ENCODE data around the gene ACADL.

ACADL gene

DNA sequence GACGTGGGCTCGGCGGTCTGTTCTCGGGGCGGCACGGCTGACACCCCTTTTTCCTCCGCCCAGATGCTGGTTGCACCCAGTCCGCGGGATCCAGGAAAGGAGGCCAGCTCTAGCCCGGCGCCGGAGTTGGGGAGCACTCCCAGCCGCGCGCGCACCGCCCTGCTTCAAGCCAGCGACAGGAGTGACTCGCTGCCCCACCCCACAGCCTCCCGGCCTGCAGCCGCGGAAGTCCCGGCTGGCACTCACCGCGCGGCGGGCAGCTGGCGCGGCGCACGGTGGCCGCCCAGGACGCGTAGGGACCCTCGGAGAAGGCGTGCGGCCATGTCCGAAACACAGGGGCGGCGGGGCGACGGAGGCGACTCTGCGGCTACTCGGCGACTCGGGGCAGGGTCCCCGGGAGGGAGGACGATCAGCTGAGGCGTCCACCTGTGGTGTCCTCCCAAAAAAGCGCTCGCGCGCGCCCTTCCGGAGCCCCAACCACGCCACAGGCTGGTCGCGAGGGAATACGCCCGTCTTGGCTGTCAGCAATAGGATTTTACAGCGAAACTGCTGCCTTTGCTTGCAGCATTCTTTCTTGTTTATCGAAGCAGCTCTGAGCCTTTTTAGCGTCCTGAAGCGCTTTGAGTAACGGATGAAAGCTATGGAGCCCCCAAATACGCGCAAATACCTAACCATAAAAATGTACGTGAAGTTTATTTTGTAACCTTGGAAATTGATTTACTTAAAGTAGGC, at the start of gene ACADL:
ACADL (minus strand) TSS at position 507 of the 732 bp plus-strand sequence; CDS start at position 323, 184 bp downstream.
- in situ Hi-C loops (cut with HindIII; ENCODE audit: low pct_unique_long_range_greater_than_20kb, low sequenced_read_pairs) = no loop called here
- TF ChIP-seq JUND (IDR thresholded peaks at IDR 0.05; ENCODE audit: low read depth) = no peak
- no peak for DNase-seq (ENCODE audit: low read depth in 1 of 2, low spot score in 1 of 2)

- in situ Hi-C loops (cut with HindIII; ENCODE audit: low pct_unique_long_range_greater_than_20kb, low sequenced_read_pairs) = no loop called here
- DNase-seq (ENCODE audit: low read depth in 1 of 2, low spot score in 1 of 2) = no peak
- no peak for TF ChIP-seq JUND (IDR thresholded peaks at IDR 0.05; ENCODE audit: low read depth)
Observed at GRCh38 chr2:210271300-210271699, 46.1 kb upstream of the ACADL start.

- in situ Hi-C loops (cut with HindIII; ENCODE audit: low pct_unique_long_range_greater_than_20kb, low sequenced_read_pairs) = no loop called here
- TF ChIP-seq JUND (IDR thresholded peaks at IDR 0.05; ENCODE audit: low read depth) = no peak
- no peak for DNase-seq (ENCODE audit: low read depth in 1 of 2, low spot score in 1 of 2)
Observed at GRCh38 chr2:210269148-210269547, 43.9 kb upstream of the ACADL start.

GRCh38 chr2:210268281-210268680, 43.0 kb upstream of the ACADL start:
- no peak for DNase-seq (ENCODE audit: low read depth in 1 of 2, low spot score in 1 of 2)
- in situ Hi-C loops (cut with HindIII; ENCODE audit: low pct_unique_long_range_greater_than_20kb, low sequenced_read_pairs) = no loop called here
- TF ChIP-seq JUND (IDR thresholded peaks at IDR 0.05; ENCODE audit: low read depth) = no peak

DNA sequence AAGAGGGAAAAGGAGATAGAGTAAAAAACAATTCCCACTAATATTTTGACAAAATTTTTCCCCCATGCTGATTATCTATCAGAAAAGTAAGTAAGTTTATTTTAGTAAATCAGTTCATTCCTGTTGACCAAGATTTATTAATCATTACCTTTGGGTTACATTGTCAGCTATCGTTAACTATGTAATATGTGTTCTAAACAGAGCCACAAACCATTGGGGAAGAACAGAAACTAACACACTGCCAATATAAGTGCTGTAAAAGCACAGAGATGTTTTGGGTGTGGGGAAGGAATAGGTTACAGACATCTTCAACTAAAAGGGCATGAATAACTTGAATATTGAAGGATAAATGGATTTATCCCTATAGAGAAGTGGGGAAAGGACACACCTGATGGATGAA, 42.5 kb upstream of the ACADL start:
- in situ Hi-C loops (cut with HindIII; ENCODE audit: low pct_unique_long_range_greater_than_20kb, low sequenced_read_pairs) = no loop called here
- no peak for TF ChIP-seq JUND (IDR thresholded peaks at IDR 0.05; ENCODE audit: low read depth)
- no peak for DNase-seq (ENCODE audit: low read depth in 1 of 2, low spot score in 1 of 2)

- no peak for DNase-seq (ENCODE audit: low read depth in 1 of 2, low spot score in 1 of 2)
- no peak for TF ChIP-seq JUND (IDR thresholded peaks at IDR 0.05; ENCODE audit: low read depth)
- in situ Hi-C loops (cut with HindIII; ENCODE audit: low pct_unique_long_range_greater_than_20kb, low sequenced_read_pairs) = no loop called here
Observed at GRCh38 chr2:210264282-210264681, 39.0 kb upstream of the ACADL start.

DNA sequence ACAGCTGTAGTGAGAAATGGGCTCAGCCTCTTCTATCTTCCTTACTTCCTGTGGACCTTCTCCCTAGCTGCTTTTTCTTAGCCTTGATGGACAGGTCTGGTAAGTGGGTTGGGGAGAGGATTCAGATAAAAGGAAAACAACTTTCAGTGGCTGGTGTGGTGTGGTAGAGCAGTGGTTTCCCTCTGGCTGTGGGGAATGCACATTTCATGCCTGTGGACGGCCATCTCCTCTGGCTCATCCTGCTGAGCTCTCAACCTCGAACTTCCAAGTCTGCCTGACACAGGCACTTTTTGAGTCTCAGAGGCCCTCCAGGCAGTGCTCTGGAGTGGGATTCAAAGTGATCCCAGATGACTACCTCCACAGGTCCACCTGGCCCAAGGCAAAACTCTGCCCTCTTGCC, 38.6 kb upstream of the ACADL start:
- no peak for TF ChIP-seq JUND (IDR thresholded peaks at IDR 0.05; ENCODE audit: low read depth)
- in situ Hi-C loops (cut with HindIII; ENCODE audit: low pct_unique_long_range_greater_than_20kb, low sequenced_read_pairs) = no loop called here

GRCh38 chr2:210262036-210262435, 36.8 kb upstream of the ACADL start:
- no peak for TF ChIP-seq JUND (IDR thresholded peaks at IDR 0.05; ENCODE audit: low read depth)
- in situ Hi-C loops (cut with HindIII; ENCODE audit: low pct_unique_long_range_greater_than_20kb, low sequenced_read_pairs) = no loop called here
- DNase-seq (ENCODE audit: low read depth in 1 of 2, low spot score in 1 of 2) = no peak

More for the DNA sequence above, 38.6 kb upstream of the ACADL start:
- no peak for DNase-seq (ENCODE audit: low read depth in 1 of 2, low spot score in 1 of 2)

- no peak for TF ChIP-seq JUND (IDR thresholded peaks at IDR 0.05; ENCODE audit: low read depth)
- DNase-seq (ENCODE audit: low read depth in 1 of 2, low spot score in 1 of 2) = no peak
- in situ Hi-C loops (cut with HindIII; ENCODE audit: low pct_unique_long_range_greater_than_20kb, low sequenced_read_pairs) = no loop called here
Observed at GRCh38 chr2:210259687-210260086, 34.4 kb upstream of the ACADL start.

DNA sequence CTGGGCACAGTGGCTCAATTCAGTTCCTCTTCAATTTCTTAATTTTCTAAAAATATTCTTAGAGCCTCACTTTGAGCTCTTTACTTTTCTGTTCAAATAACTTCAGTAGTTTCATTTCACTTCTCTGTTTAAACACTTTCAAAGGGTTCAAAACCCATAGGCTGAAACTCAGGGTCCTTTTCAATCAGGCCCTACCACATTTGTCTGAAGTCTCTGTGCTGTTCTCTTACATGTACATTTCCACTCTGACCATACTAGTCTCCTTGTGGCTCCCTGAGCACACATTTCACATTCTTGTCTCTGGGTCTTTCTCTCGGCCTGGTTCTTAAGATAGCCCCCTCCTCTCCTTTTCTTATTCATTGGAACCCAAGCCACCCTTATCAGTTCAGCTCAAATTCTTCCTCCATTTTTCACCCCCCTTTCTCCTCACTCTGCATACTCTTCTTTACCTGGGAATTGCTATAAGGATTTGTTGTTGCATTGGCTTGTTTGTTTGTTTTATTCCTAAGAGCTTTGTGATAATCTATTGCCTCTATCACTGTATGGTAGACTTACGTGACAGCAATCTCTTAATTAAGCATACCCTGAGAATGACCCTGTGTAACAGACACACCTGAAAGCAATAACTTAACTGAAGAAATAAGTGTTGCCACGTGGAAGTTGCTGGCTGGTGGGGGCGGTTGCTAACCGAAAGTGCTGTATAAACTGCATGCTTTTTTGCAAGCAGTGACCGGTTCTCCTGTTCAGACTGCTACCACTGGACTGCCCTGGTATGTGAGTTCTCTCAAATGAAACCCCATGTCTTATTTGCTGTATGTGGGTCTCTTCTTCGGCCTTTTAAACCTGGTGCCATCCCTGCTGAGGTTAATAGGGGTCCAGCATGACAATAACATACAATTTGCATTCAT, 27.7 kb upstream of the ACADL start:
- DNase-seq (ENCODE audit: low read depth in 1 of 2, low spot score in 1 of 2) = no peak
- TF ChIP-seq JUND (IDR thresholded peaks at IDR 0.05; ENCODE audit: low read depth) = no peak
- in situ Hi-C loops (cut with HindIII; ENCODE audit: low pct_unique_long_range_greater_than_20kb, low sequenced_read_pairs) = no loop called here

DNA sequence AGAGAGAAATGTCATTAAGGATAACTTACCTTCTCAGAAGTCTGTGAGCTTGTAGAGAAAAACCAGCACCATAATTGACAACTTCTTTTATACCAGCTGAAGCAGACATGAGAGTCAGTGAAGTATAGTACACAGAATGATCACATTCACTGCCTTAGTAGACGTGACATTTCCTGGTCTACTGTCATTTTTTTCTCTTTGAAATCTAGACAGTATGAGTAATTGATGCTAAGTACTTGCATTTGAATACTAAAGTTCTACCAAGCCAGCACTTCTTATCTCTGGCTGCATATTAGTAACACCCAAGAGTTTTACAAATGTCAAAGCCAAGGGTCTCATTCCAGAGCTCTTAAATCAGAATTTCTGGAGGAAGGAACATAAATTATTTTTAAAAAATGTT, 25.4 kb upstream of the ACADL start:
- no peak for TF ChIP-seq JUND (IDR thresholded peaks at IDR 0.05; ENCODE audit: low read depth)
- DNase-seq (ENCODE audit: low read depth in 1 of 2, low spot score in 1 of 2) = no peak
- in situ Hi-C loops (cut with HindIII; ENCODE audit: low pct_unique_long_range_greater_than_20kb, low sequenced_read_pairs) = no loop called here

- in situ Hi-C loops (cut with HindIII; ENCODE audit: low pct_unique_long_range_greater_than_20kb, low sequenced_read_pairs) = no loop called here
- no peak for DNase-seq (ENCODE audit: low read depth in 1 of 2, low spot score in 1 of 2)
- no peak for TF ChIP-seq JUND (IDR thresholded peaks at IDR 0.05; ENCODE audit: low read depth)
Observed at GRCh38 chr2:210233487-210233886, 8.2 kb upstream of the ACADL start.

DNA sequence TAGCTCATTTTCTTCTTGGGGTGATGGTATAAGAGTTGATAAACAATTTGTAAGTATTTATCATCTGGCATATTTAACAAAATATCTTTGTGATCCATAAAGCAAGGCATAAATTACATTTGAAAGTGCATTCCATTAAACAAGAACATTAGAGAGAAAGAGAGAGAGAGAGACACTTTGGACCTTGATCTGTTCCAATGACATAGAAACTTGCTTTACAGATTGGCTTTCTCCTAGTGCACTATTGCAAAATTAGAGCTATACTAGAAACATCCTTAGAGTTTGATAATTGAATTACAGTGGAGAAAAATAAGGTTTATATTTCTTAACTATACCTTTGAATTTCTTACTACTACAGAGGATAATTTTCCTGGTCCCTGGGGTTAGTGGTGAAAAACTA, 5.7 kb upstream of the ACADL start:
- no peak for DNase-seq (ENCODE audit: low read depth in 1 of 2, low spot score in 1 of 2)
- no peak for TF ChIP-seq JUND (IDR thresholded peaks at IDR 0.05; ENCODE audit: low read depth)
- in situ Hi-C loops (cut with HindIII; ENCODE audit: low pct_unique_long_range_greater_than_20kb, low sequenced_read_pairs) = no loop called here

All from T47D (cell line).